ENCODE measurements around the gene HECTD2.

DNA sequence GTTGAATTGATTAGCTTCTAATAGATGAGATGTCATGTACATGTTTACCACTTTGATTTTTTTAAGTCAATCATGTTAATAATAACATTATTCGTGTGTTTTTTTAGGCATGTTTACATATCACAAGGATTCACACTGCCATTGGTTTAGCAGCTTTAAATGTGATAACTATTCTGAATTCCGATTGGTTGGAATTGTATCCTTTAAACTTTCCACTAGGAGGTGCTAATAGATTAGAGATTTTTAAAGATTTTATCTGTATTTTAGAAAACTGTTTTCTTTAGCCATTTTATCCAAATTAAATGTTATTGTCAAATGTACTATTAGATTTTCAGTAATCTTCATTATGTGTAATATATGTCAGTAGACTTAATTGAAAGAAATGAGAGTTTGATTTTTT lies 83.2 kb downstream of the HECTD2 start:
- TF ChIP-seq TAF1 (IDR thresholded peaks at IDR 0.05; ENCODE audit: borderline replicate concordance, low read depth, low read length) (no peak), POLR2A (IDR thresholded peaks at IDR 0.05; ENCODE audit: low read depth, low read length) (no peak), POLR2AphosphoS5 (IDR thresholded peaks at IDR 0.05; ENCODE audit: low read depth, low read length) (no peak)

All from GM12892 (cell line).